Stimulated activated CD8-positive, alpha-beta memory T cell treated with anti-CD3 and anti-CD28 coated beads, Interleukin-7, amount 100 ng/mL, for 48 hours (primary cell): Measurements from ENCODE around the gene DDX54.
A peak's percentile ranks its signal among the peaks of the same experiment; 100 is the strongest.
"Not testable (repeated sequence)": the region's sequence is repeated elsewhere in the genome, so short reads cannot be mapped to it uniquely, and the experiment has no call there.

Experiments used
- DNase-seq, 2 donors: peaks; one replicate each; pipeline ENCODE4 v3.0.0-alpha.2; 2020; ENCODE audit warnings: low read depth in 1 of 2; ENCODE audit errors: extremely low read depth in 1 of 2

Gene DDX54

DNA sequence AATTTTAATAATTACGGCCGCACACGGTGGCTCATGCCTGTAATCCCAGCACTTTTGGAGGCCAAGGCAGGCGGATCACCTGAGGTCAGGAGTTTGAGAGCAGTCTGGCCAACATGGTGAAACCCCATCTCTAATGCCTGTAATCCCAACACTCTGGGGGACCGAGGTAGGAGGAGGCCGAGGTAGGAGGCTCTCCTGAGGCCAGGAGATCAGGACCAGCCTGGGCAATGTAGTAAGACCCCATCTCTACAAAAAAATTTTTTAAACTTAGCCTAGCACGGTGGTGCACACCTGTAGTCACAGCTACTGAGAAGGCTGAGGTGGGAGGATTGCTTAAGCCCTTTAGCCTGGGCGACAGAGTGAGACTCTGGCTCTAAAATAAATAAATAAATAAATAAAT is 41.3 kb downstream of the DDX54 start:
- DNase-seq: no peak

- DNase-seq: no peak
Measured at GRCh38 chr12:113142886-113143332, 42.4 kb downstream of the DDX54 start.

DNA sequence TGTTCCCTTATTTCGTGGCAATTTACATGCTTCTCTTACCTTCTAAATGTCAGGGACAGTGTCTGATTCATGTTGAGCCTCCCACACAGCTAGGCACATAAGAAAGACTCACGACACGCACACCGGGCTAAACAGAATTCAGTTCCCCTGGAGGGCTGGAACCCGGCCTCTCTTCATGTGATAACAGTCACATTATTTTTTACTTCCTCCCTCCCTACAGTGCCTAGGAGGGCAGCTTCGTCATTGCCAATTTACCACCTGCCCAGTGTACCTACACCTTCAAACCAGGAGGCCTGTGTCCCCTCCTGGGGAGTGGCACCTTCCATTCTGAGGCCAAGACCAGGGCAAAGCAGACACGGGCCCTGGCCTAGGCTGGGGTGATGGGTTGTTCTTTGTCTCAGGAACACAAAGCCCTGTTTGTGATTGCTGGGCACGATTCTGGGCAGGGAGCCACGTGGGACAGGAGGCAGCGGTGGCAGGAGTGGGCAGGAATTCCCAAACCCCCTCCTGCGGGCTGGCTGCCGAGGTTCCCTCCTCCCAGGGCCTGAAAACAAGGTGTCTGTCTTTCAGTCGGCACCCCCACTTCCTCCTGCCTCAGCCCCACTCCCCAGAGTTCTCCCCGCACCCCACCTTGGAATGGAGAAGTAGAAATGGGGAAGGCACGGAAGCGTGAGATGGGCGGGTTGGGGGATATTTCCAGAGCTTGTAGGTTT is 42.9 kb downstream of the DDX54 start:
- DNase-seq: no peak

DNA sequence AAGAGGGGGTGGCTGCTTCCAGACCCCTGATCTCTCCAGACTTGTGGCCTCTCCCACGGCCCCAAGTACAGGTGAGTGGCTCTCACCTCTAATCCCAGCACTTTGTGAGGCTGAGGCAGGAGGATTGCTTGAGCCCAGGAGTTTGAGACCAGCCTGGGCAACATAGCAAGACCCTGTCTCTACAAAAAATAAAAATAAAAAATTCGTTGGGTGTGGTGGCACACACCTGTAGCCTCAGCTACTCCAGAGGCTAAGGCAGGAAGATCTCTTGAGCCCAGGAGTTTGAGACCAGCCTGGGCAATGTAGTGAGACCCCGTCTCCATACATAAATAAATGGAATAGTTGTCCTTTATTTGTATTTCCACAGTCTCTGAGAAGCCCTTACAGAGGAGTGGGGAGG is 43.6 kb downstream of the DDX54 start:
- DNase-seq: not testable (repeated sequence)

GRCh38 chr12:113140706-113141105 is 44.6 kb downstream of the DDX54 start:
- DNase-seq: no peak

- DNase-seq: no peak
Measured at GRCh38 chr12:113138826-113139225, 46.5 kb downstream of the DDX54 start.

- no peak for DNase-seq
Measured at GRCh38 chr12:113137861-113138783, 47.2 kb downstream of the DDX54 start.

DNA sequence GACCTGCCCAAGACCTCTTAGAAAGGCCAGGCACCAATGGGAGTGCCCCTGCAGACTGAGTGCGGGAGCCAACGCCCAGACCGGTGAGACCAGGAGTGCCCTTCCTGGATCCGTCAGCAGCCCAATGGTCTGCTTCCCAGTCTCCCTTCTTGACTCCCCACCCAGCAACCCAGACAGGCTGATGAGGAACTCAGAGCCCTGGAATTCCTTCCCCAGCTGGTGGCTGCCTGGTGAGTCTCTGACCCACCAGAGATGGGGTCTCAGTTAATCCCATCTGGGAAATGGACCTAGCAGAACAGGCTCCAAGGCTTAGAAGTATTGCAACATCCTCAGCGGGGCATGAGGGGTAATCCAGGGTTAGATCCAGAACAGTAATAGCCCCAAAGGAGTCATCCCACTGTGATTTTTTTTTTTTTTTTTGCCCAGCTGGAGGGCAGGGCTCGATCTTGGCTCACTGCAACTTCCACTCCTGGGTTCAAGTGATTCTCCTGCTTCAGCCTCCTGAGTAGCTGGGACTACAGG is 48.2 kb downstream of the DDX54 start:
- no peak for DNase-seq

DNA sequence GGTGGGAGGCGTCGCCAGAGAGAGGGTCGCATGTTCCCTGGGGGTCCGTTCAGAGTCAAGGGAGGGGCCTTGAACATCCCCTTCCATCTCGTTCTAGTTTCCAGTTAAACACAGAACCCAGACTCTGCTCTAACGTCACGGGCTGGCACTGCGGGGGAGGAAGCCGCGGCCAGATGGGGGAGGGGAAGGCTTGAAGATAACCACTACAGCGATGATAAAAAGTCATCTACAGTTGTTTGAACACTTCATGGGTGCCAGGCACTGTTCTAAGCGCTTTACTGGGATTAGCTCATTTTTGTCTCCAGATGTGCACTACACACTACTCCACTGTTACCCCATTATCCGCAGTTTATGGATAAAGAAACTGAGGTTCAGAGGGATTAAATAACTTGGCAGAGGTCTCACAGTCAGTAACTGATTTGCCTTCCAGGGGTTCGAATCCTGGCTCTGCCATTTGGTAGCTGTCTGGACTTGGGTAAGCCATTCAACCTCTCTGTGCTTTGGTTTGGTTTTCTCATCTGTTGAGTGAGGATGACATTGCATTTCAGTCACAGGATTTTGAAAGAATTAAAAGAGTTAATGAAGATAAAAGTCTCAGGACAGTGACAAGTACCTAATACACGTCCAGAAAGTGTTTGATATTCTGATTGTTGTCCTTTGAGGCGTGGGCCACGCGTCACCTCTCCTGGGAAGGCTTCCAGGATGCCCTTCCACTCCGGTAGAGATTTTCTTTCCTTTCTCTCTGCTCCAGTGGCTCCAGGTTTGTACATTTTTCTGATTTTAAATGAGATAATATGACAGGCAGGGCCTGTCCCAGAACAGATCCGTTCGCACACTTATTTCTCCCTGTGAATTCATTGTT is 48.9 kb downstream of the DDX54 start:
- DNase-seq: peak; percentile 28 to 66

DNA sequence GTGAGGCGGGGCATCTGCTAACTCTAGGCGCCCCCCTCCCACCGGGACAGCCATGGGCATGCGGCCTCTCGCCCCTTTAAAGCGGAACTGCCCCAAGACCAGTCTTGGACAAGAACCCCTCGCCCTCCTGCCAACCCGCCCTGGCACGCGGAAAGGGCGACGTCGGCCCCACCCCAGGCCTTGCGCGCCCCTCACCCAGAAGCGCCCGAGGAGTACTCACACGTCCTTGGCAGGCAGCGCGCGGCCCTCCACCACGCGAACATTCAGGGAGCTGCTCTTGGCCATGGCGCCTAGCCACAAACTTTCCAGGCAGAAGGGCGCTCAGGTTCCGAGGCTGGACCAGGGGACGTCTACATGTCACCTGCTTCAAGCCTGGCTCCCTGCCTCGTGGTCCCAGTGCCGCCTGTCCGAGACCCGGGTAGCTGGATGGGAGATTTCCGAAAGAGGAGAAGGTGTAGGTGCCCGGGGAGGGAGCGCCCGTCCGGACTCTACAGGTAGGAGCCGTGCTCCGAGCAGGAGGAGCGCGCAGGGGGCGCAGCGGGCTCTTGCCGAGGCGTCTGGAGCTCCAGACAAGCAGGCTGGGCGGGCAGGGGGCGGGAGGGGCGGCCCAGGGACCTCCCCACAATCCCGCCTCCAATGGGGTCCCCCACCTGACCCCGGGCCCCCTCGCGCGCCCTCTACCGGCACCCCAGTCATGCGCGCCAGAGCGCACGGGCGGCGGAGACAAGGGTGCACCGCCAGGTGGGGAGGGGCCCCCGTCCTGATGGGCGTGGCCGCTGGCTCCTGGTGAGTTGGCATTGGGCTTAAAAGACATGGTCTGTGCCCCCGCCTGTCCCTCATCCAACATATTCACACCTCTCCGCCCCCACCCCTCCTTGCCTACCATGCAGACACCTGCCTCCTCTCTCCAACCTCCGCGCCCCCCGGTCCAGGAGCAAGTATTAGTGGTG is 49.8 kb downstream of the DDX54 start, which contains the start of gene RASAL1:
Gene RASAL1 (minus strand): TSS at position 584 of the 950 bp plus-strand sequence. CDS start 299 bp downstream, at position 285.
- peak; percentile 56 to 83 for DNase-seq

DNA sequence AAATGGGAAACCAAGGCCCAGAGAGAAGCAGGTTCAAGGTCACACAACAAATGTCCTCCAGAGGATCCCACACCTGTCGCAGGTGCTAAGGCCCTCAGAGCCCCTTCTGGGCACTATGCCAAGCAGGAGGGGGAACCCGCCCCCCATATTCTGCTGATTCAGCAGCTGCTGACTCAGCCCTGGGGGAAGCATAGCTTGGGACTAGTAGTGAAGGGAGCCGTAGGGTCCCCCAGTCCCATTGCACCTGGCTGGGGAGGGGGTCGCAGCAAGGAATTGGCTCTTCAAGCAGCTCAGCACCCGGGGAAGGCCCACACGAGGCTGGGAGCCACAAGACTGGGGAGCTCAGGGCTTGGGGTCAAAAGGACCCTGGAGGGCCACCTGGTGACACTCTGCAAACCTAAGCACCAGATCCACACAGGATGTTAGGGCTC is 50.7 kb downstream of the DDX54 start:
- DNase-seq: no peak

DNA sequence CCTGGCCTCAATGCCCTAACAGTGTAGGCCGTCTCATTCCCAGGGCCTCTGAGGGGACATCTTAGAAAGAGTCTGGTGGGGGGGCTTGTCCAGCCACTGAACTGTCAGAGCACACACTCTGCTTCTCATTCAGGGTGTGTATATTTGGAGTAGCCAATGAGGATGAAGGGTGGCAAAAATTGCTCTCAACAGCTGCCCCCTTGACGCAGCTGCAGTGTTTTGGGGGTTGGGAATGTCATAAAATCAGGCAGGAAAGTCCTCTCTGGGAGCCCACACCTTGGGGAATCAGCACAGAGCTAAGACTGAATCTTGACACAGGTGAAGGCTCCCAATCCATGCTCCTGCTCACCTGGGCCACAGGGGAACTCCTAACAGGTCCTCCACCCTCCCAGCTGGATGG is 51.2 kb downstream of the DDX54 start:
- DNase-seq: no peak

DNA sequence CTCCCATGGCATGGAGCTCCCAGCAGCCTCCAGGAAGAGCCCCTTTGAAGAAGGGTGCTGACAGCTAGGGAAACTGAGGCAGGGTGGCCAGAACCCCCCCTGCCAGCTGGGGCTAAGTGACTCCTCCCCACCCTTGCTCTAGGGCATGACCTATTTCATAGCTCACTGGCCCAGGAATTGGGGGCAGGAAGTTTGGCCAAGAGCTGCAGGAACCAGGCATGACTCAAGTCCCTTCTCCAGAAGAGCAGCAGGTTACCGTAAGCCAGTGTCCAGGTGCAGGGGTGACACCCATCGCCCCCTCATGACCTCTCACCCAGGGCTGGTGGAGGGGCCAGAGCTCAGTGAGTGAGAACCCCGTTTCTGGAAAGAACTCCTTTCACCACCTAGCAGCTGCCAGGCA is 51.6 kb downstream of the DDX54 start:
- no peak for DNase-seq

- DNase-seq: no peak
Measured at GRCh38 chr12:113133036-113133435, 52.2 kb downstream of the DDX54 start.

DNA sequence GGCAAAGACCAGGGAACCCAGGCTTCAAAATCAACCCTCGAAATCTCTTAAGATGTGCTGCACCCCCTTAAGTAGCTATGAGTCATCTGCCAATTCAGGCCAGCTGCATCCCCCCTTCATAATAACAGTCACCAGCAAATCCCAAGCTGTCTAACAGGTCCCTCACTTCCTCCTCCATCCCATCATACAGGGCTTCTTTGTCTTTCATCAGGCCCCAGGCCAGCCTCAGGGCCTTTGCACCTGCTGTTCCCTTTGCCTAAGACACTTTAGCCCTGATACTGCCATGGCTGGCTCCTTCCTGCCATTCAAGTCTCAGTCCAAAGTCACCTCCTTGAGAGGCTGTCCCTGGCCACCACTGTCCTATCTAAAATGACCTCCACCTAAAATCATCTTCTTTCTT is 53.7 kb downstream of the DDX54 start:
- no peak for DNase-seq

GRCh38 chr12:113130457-113131135 is 54.7 kb downstream of the DDX54 start:
- DNase-seq: no peak

DNA sequence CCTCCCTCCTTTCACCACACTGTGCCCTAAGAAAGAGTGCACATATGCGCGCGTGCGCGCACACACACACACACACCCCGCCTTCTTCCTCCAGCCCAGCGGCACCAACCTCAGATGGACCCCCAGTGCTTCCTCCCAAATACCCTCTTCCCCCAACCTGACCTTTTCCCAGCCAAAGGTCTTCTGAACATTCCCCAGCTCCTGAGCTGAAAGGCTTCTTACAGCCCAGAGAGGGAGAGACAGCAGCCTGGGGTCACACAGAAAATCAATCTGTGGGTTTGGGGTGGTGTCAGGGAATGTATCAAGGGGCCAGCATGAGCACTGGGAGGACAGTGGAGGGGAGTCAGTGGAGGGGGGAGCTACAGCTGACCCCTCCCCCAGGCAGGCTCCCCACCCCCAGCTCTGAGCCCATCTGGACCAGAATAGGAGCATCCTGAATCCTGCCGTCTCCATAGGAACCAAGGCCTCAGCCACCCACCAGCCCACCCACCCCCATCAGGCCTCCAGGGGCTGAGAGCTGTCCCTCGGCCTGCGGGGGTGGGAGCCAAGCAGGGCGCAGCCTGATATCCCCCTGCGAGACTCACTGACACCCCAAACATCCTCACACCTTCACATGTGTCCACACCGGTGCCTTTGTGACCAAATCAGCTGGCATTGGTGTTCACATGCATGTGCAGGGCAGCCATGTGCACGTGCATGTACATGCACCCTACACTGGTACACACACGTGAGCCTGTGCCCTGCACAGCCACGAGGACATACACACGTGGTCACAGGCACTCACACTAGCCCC is 55.4 kb downstream of the DDX54 start:
- DNase-seq: no peak
